Thymus (tissue), 11 donors: Measurements from ENCODE around the gene PCNA. TPM values are rescaled to one million over a fixed set of nuclear protein-coding genes. Genes with fewer than 3 reads are reported as not detected.
"Not testable (repeated sequence)": the region's sequence is repeated elsewhere in the genome, so short reads cannot be mapped to it uniquely, and the experiment has no call there.

Experiments used
- DNase-seq, 9 donors: peaks; one replicate each; pipeline ENCODE4 v3.0.0-alpha.2; 2013; ENCODE audit warnings: low spot score in 9 of 9, low read depth in 6 of 9, missing footprints in 1 of 9
- H3K27ac ChIP-seq, 2 donors: one replicate each; pipeline ENCODE4 v1.5.1; 2013; ENCODE audit warnings: control low read depth in 1 of 2, low read depth in 1 of 2, low read length in 1 of 2, mild to moderate bottlenecking in 1 of 2, moderate library complexity in 1 of 2
- H3K27me3 ChIP-seq, 2 donors: one replicate each; pipeline ENCODE4 v1.5.1; 2013; ENCODE audit warnings: low read length in 1 of 2; ENCODE audit not compliant: control insufficient read depth in 2 of 2, insufficient read depth in 1 of 2
- H3K36me3 ChIP-seq, 2 donors: one replicate each; pipeline ENCODE4 v1.5.1; 2013; ENCODE audit warnings: low read length in 1 of 2, mild to moderate bottlenecking in 1 of 2, moderate library complexity in 1 of 2; ENCODE audit not compliant: control insufficient read depth in 2 of 2, insufficient read depth in 2 of 2
- H3K4me1 ChIP-seq, 2 donors: one replicate each; pipeline ENCODE4 v1.5.1; 2013; ENCODE audit warnings: low read length in 2 of 2; ENCODE audit not compliant: control insufficient read depth in 2 of 2, insufficient read depth in 2 of 2
- H3K4me3 ChIP-seq, 2 donors: one replicate each; pipeline ENCODE4 v1.5.1; 2013; ENCODE audit warnings: low read length in 2 of 2, control low read depth in 1 of 2, mild to moderate bottlenecking in 1 of 2
- H3K9me3 ChIP-seq, 2 donors: one replicate each; pipeline ENCODE4 v1.5.1; 2013; ENCODE audit warnings: low read length in 1 of 2, mild to moderate bottlenecking in 1 of 2; ENCODE audit not compliant: control insufficient read depth in 2 of 2, insufficient read depth in 1 of 2
- WGBS: extraction: QIAGEN DNeasy Blood & Tissue Kit; methylation state at CpG from one replicate; pipeline ENCODE4 v1.1.7; 2013; 5-methylcytosine and 5-hydroxymethylcytosine counted together
- polyA plus RNA-seq: library from polyadenylated mRNA; stranded (reverse); fragments of 200-250 nt; gene quantifications from one replicate; pipeline ENCODE4 v1.2.3, GENCODE V29; 2013
- total RNA-seq: library from RNA; stranded (reverse); fragments of 120-200 nt; gene quantifications from one replicate; pipeline ENCODE4 v1.2.4, GENCODE V29; 2013
- donor health status: healthy.

The PCNA gene
- total and polyA plus RNA-seq, 2 donors = 75.4 to 330 TPM

DNA sequence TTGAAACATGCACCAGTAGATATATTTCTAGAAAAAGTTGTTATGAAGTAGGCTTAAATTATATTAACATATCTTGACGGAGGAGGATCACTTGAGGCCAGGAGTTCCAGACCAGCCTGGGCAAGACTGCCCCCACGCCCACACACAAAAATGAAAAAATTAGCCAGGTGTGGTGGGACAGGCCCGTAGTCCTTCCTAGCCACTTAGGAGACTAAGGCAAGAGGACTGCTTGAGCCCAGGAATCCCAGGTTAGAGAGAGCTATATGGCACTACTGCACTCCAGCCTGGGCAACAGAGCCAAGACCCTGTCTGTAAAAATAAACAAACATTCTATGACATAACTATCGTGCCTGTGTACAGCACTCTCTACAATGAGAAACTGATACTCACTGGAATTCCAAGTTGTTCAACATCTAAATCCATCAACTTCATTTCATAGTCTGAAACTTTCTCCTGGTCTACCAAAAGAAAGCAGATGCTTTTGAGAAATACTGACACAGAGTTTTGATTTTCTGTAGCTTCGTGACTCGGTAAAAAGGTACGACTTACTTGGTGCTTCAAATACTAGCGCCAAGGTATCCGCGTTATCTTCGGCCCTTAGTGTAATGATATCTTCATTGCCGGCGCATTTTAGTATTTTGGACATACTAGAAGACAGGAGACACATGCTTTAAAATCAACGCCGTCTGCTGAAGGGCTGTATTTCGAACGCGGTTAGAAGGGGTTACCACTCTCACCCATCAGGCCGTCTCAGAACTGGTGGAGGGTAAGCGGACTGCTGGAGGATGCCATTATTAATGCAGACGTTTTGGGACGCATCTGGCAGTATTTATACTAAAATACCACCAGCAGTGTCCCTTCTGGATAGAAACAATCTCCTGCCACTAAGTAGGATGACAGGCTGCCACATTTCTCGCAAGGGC is 1.3 kb downstream of the PCNA start:
- Histone ChIP-seq H3K9me3 (no peaks in the 10 kb centered on the region), H3K36me3 (peaks cover 8 to 48% of the 10 kb centered on the region in 2 donors), H3K27ac (peak overlapping the region; percentile 6 to 99), H3K4me1 (peaks cover 13 to 24% of the 10 kb centered on the region in 2 donors), H3K27me3 (no peaks in the 10 kb centered on the region), H3K4me3 (peak overlapping the region; percentile 65 to 90)
- DNase-seq = peak in 1 of 9 donors; percentile 21
- WGBS = 2% methylated on average over 23 of the region's 23 CpGs

DNA sequence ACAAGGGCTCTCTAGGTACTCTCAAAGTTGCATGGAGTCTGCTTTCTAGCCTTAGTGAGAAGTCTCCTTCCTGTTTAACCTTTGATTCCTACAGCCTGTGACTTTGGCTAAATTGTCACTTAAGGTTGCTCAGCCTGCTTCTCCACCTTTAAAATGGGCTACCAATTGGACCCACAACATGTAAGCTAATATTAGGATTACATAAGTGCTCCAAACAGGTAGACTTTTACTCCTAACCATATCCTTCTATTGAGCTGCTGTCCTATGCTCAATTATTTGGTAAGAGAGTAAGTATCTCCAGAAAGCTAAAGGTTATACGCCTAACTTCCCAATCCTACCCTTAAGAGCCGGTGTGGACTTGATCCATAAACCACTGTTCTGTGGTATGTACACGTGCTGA is 2.9 kb downstream of the PCNA start:
- no peak for DNase-seq
- Histone ChIP-seq H3K4me1 (peaks cover 16 to 29% of the 10 kb centered on the region in 2 donors), H3K36me3 (peaks cover 8 to 48% of the 10 kb centered on the region in 2 donors), H3K27ac (no peak overlapping the region), H3K9me3 (no peaks in the 10 kb centered on the region), H3K4me3 (peak overlapping the region in 1 of 2 donors; percentile 3), H3K27me3 (no peaks in the 10 kb centered on the region)
- WGBS = 48% methylated on average over 3 of the region's 3 CpGs

GRCh38 chr20:5114403-5114802 is 5.4 kb downstream of the PCNA start:
- H3K27me3 ChIP-seq = no peaks in the 10 kb centered on the region
- WGBS = 31% methylated on average over 3 of the region's 3 CpGs
- H3K27ac ChIP-seq = no peak overlapping the region
- H3K4me3 ChIP-seq = no peak overlapping the region
- H3K4me1 ChIP-seq = peaks cover 19 to 32% of the 10 kb centered on the region in 2 donors
- DNase-seq = no peak
- no peaks in the 10 kb centered on the region for H3K9me3 ChIP-seq
- peaks cover 8 to 62% of the 10 kb centered on the region in 2 donors for H3K36me3 ChIP-seq

GRCh38 chr20:5113615-5113986 is 6.2 kb downstream of the PCNA start:
- peak overlapping the region; percentile 99 for H3K27ac ChIP-seq
- H3K9me3 ChIP-seq = no peaks in the 10 kb centered on the region
- WGBS = 60% methylated on average over 3 of the region's 3 CpGs
- no peak for DNase-seq
- H3K4me3 ChIP-seq = peak overlapping the region; percentile 63 to 94
- peaks cover 16 to 27% of the 10 kb centered on the region in 2 donors for H3K4me1 ChIP-seq
- H3K36me3 ChIP-seq = peaks cover 13 to 68% of the 10 kb centered on the region in 2 donors
- no peaks in the 10 kb centered on the region for H3K27me3 ChIP-seq

DNA sequence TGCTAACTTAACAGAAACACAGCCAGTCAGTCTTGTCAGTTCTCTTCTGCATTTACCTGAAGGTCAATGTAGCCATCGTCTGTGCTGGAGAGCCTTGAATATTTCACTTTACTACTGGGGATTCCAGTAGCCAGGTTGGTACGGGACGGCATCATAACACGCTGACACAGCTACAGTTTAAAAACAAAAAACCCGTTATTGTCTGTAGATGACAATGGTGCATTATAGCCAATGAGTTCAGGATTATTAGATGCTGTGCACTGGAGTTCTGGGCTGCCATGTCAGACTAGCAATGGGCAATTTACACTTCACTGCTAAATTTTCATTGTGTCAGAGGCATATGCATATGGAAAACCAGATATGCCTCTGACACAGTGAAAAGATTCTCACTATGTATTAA is 10.5 kb downstream of the PCNA start:
- Histone ChIP-seq H3K4me3 (no peak overlapping the region), H3K27ac (no peak overlapping the region), H3K36me3 (peaks cover 38 to 60% of the 10 kb centered on the region in 2 donors), H3K4me1 (peaks cover 8 to 11% of the 10 kb centered on the region in 2 donors), H3K27me3 (no peaks in the 10 kb centered on the region), H3K9me3 (no peaks in the 10 kb centered on the region)
- 96% methylated on average over 5 of the region's 5 CpGs for WGBS
- no peak for DNase-seq

- peaks cover 56 to 77% of the 10 kb centered on the region in 2 donors for H3K36me3 ChIP-seq
- no peak for DNase-seq
- H3K4me3 ChIP-seq = no peak overlapping the region
- WGBS = 96% methylated on average over 2 of the region's 2 CpGs
- H3K9me3 ChIP-seq = no peaks in the 10 kb centered on the region
- no peak overlapping the region for H3K27ac ChIP-seq
- no peaks in the 10 kb centered on the region for H3K4me1 ChIP-seq
- no peaks in the 10 kb centered on the region for H3K27me3 ChIP-seq
Observed at GRCh38 chr20:5104479-5104878, 15.3 kb downstream of the PCNA start.

GRCh38 chr20:5100684-5101347 is 18.9 kb downstream of the PCNA start:
- Histone ChIP-seq H3K4me1 (no peaks in the 10 kb centered on the region), H3K27me3 (no peaks in the 10 kb centered on the region), H3K9me3 (no peaks in the 10 kb centered on the region), H3K27ac (no peak overlapping the region), H3K4me3 (no peak overlapping the region), H3K36me3 (peaks cover 34 to 73% of the 10 kb centered on the region in 2 donors)
- WGBS = 30% methylated on average over 9 of the region's 9 CpGs
- DNase-seq = peak in 5 of 9 donors; percentile 43 to 68 (median 56)

DNA sequence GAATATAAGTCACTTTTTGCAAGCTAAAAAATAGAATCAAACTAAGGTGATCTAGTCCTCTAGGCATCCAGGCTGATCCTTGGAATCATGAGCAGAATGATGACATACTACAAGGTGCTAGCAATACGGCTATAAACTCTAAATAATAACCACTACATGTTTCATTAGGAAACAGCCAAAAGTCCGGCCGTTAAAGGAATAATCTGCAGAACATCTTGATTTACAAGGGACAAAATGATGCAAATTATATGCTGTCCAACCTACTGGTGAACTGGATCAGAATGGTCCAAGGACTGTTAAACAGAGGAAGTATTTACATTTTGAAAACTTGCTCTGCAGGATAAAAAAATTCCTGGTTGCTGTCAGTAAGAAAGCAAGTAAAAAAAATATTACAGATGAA is 19.8 kb downstream of the PCNA start:
- 97% methylated on average over 3 of the region's 3 CpGs for WGBS

DNA sequence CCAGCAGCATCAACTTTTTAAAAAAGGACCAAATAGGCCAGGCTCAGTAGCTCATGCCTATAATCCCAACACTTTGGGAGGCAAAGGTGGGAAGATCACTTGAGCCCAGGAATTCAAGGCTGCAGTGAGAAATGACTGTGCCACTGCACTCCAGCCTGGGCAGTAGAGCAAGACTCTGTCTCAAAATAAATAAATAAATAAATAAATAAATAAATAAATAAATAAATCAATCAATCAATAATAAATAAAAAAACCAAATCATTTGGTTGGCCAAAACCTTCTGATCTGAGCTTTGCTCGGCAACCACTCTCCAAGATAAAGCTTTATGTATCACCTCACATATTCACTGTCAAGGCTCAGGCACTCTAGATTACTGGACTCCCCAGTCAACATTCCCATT is 20.7 kb downstream of the PCNA start:
- DNase-seq, H3K27ac ChIP-seq, H3K4me1 ChIP-seq, H3K9me3 ChIP-seq, H3K27me3 ChIP-seq, H3K4me3 ChIP-seq: not testable (repeated sequence)
- WGBS = 97% methylated on average over 1 of the region's 1 CpG
- H3K36me3 ChIP-seq = peaks cover 24 to 57% of the 10 kb centered on the region in 2 donors

More for the DNA sequence above, 19.8 kb downstream of the PCNA start:
- not testable (repeated sequence) for H3K27ac ChIP-seq, H3K27me3 ChIP-seq, H3K9me3 ChIP-seq, H3K4me1 ChIP-seq, DNase-seq, H3K4me3 ChIP-seq
- H3K36me3 ChIP-seq = peaks cover 29 to 64% of the 10 kb centered on the region in 2 donors
